ENCODE results near the gene TNFRSF25. TPM values are rescaled to one million over a fixed set of nuclear protein-coding genes. Genes with fewer than 3 reads are reported as not detected.

TNFRSF25 gene
- total and polyA plus RNA-seq, 10 of the 15 experiments (the other 5 are each of a cell fraction or from before 2014, with no cell fraction given): 0.23 to 8.6 (median 0.46) TPM; not detected in 5

DNA sequence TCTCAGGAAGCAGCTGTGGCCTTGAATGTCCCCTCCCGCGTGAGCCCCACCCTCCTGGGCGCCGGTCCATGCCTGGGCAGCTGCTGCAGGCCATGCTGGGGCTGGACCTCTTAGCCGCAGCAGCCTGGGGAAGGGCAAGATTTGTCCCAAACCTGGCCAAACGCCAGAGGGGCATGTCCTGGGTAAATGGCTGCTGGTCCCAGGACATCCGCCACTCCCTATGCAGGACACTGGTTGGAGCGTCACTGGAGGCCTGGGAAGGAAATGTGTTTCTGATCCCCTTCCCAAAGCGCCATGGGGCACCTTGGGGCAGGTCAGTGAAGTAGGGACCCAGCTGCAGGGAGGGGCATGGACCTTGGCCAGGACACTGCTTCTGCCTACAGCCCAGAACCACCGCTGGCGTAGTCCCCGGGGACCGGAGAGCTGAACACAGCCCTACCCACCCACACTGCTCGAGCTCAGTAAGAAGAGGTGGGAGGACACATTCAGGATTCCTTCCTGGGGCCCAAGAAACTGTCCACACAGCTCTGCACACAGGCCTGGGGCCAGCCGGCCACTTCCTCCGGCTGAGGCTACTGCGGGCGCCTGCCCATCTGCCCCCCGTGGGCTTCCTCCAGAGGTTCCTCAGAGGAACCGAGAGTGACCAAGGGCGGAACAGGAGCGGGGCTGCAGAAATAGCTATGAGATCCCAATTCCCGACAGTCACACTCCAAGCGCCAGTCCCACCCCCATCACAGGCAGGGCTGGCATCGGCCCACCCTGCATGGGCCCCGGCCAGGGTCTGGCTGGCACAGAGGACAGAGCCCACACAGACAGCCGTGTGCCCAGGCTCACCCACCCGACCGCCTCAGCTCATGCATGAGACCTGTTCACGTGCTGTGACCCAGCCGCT lies 36.3 kb upstream of the TNFRSF25 start (continued):
- TF ChIP-seq FOXM1 (IDR thresholded peaks at IDR 0.05; ENCODE audit: low read depth, low read length): no peak
- no peak for TF ChIP-seq MYC (IDR thresholded peaks at IDR 0.05; ENCODE audit: insufficient read depth, insufficient read length, insufficient replicate concordance, low read length, severe bottlenecking)
- TF ChIP-seq ZNF24 (IDR thresholded peaks at IDR 0.05): no peak
- no peak for TF ChIP-seq BACH1 (IDR thresholded peaks at IDR 0.05; ENCODE audit: borderline replicate concordance)
- TF ChIP-seq TCF12 (IDR thresholded peaks at IDR 0.05; ENCODE audit: low read depth, low read length): no peak
- no peak for TF ChIP-seq MTA3 (IDR thresholded peaks at IDR 0.05; ENCODE audit: borderline replicate concordance, low read length)
- TF ChIP-seq SIN3A (IDR thresholded peaks at IDR 0.05; ENCODE audit: low read depth, low read length): no peak
- TF ChIP-seq, protein P1, sequence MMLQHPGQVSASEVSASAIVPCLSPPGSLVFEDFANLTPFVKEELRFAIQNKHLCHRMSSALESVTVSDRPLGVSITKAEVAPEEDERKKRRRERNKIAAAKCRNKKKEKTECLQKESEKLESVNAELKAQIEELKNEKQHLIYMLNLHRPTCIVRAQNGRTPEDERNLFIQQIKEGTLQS (IDR thresholded peaks at IDR 0.05; ENCODE audit: borderline replicate concordance, extremely low read depth, low read depth, low read length): no peak

GRCh38 chr1:6501279-6501813 lies 35.4 kb upstream of the TNFRSF25 start:
- intact Hi-C loops (cut with micrococcal nuclease; ENCODE audit: unreplicated experiment) (no loop called here), in situ Hi-C loops (cut with MboI) (no loop called here)
- Histone ChIP-seq H3K4me3 (no peak overlapping the region), H3K4me1 (ENCODE audit: control insufficient read depth, insufficient read depth, low read length) (no peaks in the 10 kb centered on the region), H2AFZ (ENCODE audit: control insufficient read depth, low read depth, low read length) (no peak overlapping the region), H3K36me3 (ENCODE audit: control insufficient read depth in 2 of 2, insufficient read depth in 2 of 2, low read length in 1 of 2) (no peaks in the 10 kb centered on the region), H4K20me1 (ENCODE audit: control insufficient read depth, insufficient read depth) (no peaks in the 10 kb centered on the region; the same call in 1 of the 2 replicates), H3K4me2 (ENCODE audit: control insufficient read depth, insufficient read depth) (no peak overlapping the region), H3K27ac (ENCODE audit: control insufficient read depth, insufficient read depth) (no peak overlapping the region), H3K9me3 (replicated peaks; ENCODE audit: control insufficient read depth, insufficient read depth, low read length) (no peaks in the 10 kb centered on the region), H3K9ac (ENCODE audit: control insufficient read depth, insufficient read depth, low read length) (no peak overlapping the region), H3K27me3 (replicated peaks in 1 of 2; ENCODE audit: control insufficient read depth in 2 of 2, insufficient read depth in 2 of 2, low read length in 1 of 2) (peaks cover 3 to 8% of the 10 kb centered on the region in 2 experiments), H3K79me2 (ENCODE audit: control insufficient read depth, insufficient read depth, low read length) (no peaks in the 10 kb centered on the region)
- ChIA-PET CTCF (interaction anchor here (0.8 kb wide), 1 partner anchor 11 kb away, joined by 3 read pairs; no protein-coding TSS in a partner anchor), SMC1A (ENCODE audit: uncharacterized antibody, unreplicated experiment) (no interaction called here), RAD21 (ENCODE audit: unreplicated experiment) (no interaction called here), POLR2A (no interaction called here)
- no TSS peak for BruUV-seq (replicated peaks)
- ATAC-seq (no peak), DNase-seq (ENCODE audit: low read depth, low spot score) (no peak), FAIRE-seq (no peak)
- TF ChIP-seq SP1 (IDR thresholded peaks at IDR 0.05; ENCODE audit: low read depth, low read length) (no peak), RBBP5 (conservative IDR thresholded peaks at IDR 0.05) (no peak), RAD51 (IDR thresholded peaks at IDR 0.05) (no peak), NFYA (IDR thresholded peaks at IDR 0.05; ENCODE audit: borderline replicate concordance, low read depth, low read length) (no peak)
- TF ChIP-seq, protein P2, sequence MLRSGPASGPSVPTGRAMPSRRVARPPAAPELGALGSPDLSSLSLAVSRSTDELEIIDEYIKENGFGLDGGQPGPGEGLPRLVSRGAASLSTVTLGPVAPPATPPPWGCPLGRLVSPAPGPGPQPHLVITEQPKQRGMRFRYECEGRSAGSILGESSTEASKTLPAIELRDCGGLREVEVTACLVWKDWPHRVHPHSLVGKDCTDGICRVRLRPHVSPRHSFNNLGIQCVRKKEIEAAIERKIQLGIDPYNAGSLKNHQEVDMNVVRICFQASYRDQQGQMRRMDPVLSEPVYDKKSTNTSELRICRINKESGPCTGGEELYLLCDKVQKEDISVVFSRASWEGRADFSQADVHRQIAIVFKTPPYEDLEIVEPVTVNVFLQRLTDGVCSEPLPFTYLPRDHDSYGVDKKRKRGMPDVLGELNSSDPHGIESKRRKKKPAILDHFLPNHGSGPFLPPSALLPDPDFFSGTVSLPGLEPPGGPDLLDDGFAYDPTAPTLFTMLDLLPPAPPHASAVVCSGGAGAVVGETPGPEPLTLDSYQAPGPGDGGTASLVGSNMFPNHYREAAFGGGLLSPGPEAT (IDR thresholded peaks at IDR 0.05; ENCODE audit: low read depth): no peak
- WGBS (ENCODE audit: insufficient coverage, insufficient replicate concordance, low lambda C conversion rate, missing lambda C conversion rate): 20% methylated on average over 10 of the region's 10 CpGs
